Ovary (tissue), 9 donors: ENCODE measurements around the gene GPN2. TPM values are rescaled to one million over a fixed set of nuclear protein-coding genes. Genes with fewer than 3 reads are reported as not detected.

Experiments
- DNase-seq, 5 donors: peaks; one replicate each; pipeline ENCODE4 v3.0.0-alpha.2; 2019 to 2020
- H3K27ac ChIP-seq, 2 donors: fragments of 200-600 bp; one replicate each; pipeline versions ENCODE4 v1.5.1 to v1.8.0; 2019 to 2022
- H3K27me3 ChIP-seq: fragments of 200-600 bp; one replicate; pipeline ENCODE4 v1.8.0; 2022
- H3K36me3 ChIP-seq: fragments of 200-600 bp; sonication (generic); one replicate; pipeline ENCODE4 v1.5.1; 2019
- H3K4me1 ChIP-seq: one replicate; pipeline ENCODE4 v1.8.1; 2013; ENCODE audit warnings: mild to moderate bottlenecking, moderate library complexity; ENCODE audit not compliant: insufficient read depth
- H3K4me3 ChIP-seq: fragments of 200-600 bp; sonication (generic); one replicate; pipeline ENCODE4 v1.5.1; 2017
- H3K9me3 ChIP-seq, 2 donors: fragments of 200-600 bp in 1 of 2; sonication (generic) in 1 of 2; one replicate each; pipeline versions ENCODE4 v1.5.1 to v1.8.1; 2013 to 2019; ENCODE audit warnings: mild to moderate bottlenecking in 1 of 2, moderate library complexity in 1 of 2
- EP300 ChIP-seq: sonication (generic); formaldehyde crosslinking; IDR thresholded peaks from one replicate; pipeline ENCODE4 v1.6.1; 2017; ENCODE audit warnings: antibody characterized with exemption
- POLR2A ChIP-seq: fragments of 450-650 bp; IDR thresholded peaks from one replicate; pipeline ENCODE4 v1.6.1; 2017; ENCODE audit warnings: antibody characterized with exemption, mild to moderate bottlenecking, moderate library complexity
- WGBS, 3 donors: extraction: QIAGEN DNeasy Blood & Tissue Kit in 1 of 3; methylation state at CpG; one replicate each; pipeline versions ENCODE4 v1.1.5 to v1.1.7; 2013 to 2017; 5-methylcytosine and 5-hydroxymethylcytosine counted together
- intact Hi-C, 4 donors: fragments of 100-400 bp; cut with DNase I; formaldehyde crosslinking; loops; one replicate each; pipeline versions ENCODE4 v1.11.0 to v1.15.1; 2022 to 2023
- polyA plus RNA-seq, 2 donors: library from polyadenylated mRNA; stranded (reverse); fragments of 200-250 nt in 1 of 2; fragments of 350-450 nt in 1 of 2; fragmentation: Illumina TruSeq in 1 of 2; extraction: RNeasy Lipid Tissue Mini Kit (QIAGEN cat#74804) in 1 of 2; gene quantifications; one replicate each; pipeline ENCODE4 v1.2.3, GENCODE V29; 2013 to 2014
- total RNA-seq, 7 donors: library from RNA; depleted of rRNA in 2 of 7; stranded (reverse); fragments of >200 nt in 2 of 7; fragmentation: NEBNext Ultra II Directional in 3 of 7; extraction: Animal tissue kit (Norgen Biotek cat#: 25700) in 3 of 7; gene quantifications; one replicate each; pipeline versions ENCODE4 v1.1.0 to v1.2.4, GENCODE V29; 2016 to 2023
- TF ChIP-seq, protein P1 (sequence below), 3 donors: fragments of 450-650 bp in 2 of 3; fragments of 200-600 bp in 1 of 3; IDR thresholded peaks; one replicate each; pipeline versions ENCODE4 v1.5.1 to v1.8.0; 2016 to 2022; ENCODE audit warnings: antibody characterized with exemption in 3 of 3, mild to moderate bottlenecking in 1 of 3
- donor health status: DM: no; HTN: no; CAD: no; lungs with moderate emphysema.
- donor health status: DM: no; HTN: no; CAD: no.
- donor health status: Bipolar disorder and iron deficiency.
- donor health status: DM: yes; HTN: yes; CAD: no.
- donor health status: DM: no; HTN: no; CAD: no.
- donor health status: DM: yes; HTN: yes; CAD: no.

Gene GPN2
- total and polyA plus RNA-seq, 9 donors = 6.9 to 27.8 (median 20.4) TPM

DNA sequence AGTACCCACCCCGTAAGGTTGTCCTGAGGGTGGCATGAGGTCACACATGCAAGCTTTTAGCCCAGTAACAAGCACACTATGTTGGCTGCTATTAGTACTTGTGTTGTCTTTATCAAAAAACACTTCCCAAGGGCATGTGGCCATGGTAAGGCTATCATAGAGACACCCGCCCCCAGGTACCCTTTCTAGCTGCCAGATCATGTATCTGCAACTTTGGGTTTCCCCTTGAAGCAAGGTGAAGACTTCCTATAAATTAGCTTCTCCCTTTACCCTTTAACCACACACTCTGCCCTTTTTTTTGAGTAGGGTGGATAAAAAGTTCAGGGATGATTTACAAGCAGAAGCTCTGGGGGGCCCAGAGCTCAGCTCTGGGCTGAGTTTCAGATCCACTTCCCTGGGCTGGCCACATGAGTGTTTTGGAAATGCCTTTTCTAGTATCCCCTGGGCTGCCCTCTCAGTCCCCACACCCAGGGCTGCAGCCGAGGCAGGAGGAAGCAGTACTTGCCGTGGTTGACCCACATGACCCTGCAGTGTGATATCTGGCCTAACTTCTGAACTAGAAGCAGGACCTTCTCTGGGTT is 61.6 kb downstream of the GPN2 start:
- H3K4me3 ChIP-seq = no peak overlapping the region
- peaks cover 11% of the 10 kb centered on the region for H3K4me1 ChIP-seq
- H3K27ac ChIP-seq = no peak overlapping the region
- H3K9me3 ChIP-seq = no peaks in the 10 kb centered on the region
- intact Hi-C loops = loop anchor here in 1 of 4 donors (10.0 kb wide), 1 partner anchor 46 kb away; no protein-coding TSS in a partner anchor
- WGBS, 3 donors = 48 to 56% (median 55%) methylated on average over 4 of the region's 4 CpGs
- no peaks in the 10 kb centered on the region for H3K36me3 ChIP-seq
- H3K27me3 ChIP-seq = no peaks in the 10 kb centered on the region
- no peak for DNase-seq
- TF ChIP-seq EP300 (no peak), POLR2A (no peak)
- TF ChIP-seq, protein P1, sequence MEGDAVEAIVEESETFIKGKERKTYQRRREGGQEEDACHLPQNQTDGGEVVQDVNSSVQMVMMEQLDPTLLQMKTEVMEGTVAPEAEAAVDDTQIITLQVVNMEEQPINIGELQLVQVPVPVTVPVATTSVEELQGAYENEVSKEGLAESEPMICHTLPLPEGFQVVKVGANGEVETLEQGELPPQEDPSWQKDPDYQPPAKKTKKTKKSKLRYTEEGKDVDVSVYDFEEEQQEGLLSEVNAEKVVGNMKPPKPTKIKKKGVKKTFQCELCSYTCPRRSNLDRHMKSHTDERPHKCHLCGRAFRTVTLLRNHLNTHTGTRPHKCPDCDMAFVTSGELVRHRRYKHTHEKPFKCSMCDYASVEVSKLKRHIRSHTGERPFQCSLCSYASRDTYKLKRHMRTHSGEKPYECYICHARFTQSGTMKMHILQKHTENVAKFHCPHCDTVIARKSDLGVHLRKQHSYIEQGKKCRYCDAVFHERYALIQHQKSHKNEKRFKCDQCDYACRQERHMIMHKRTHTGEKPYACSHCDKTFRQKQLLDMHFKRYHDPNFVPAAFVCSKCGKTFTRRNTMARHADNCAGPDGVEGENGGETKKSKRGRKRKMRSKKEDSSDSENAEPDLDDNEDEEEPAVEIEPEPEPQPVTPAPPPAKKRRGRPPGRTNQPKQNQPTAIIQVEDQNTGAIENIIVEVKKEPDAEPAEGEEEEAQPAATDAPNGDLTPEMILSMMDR (IDR thresholded peaks at IDR 0.05) = no peak

DNA sequence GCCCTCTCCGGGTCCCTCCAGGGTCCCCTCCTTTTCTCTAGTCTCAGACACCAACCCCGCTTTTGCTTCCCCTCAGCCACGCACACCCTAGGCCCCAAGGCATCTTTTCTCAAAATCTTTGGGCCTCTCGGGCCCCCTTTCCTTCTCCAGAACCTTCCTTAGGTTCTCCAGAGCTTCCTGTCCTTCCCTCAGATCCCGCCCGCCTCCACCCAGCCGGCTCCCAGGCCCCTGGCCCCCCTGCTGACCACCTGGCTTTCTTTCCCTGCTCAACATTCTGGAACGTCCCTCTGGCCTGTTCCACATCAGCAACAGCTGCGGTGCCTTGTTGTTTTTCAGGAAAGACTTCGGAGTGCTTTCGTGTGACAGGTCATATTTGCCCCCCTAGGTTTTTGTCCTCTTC is 62.4 kb downstream of the GPN2 start:
- peak overlapping the region; percentile 40 to 74 for H3K27ac ChIP-seq

DNA sequence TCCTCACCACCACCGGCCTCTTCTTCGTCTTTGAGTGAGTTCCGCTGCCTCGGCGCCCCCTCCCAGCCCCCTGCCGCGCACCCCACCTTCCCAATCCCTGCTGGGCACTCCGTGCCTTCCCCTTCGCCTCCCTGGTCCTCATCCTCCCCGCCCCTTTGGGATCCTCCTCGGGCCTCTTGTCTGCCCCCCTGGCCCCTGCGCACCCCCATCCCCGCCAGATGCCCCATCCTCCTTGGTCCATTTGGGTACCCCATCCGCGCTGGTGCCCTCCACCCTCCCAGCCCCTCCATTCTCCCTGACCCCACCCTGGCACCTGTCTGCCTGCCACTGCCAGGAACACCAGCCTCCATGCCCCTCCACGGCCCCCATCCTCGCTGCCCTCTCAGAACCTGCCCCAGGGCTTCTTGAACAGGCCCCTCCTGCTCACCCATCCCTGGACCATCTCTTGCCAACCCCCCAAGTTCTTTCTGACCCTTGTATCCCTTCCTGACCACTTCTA is 62.9 kb downstream of the GPN2 start:
- Histone ChIP-seq H3K36me3 (no peaks in the 10 kb centered on the region), H3K4me1 (peaks cover 11% of the 10 kb centered on the region), H3K9me3 (no peaks in the 10 kb centered on the region), H3K27me3 (no peaks in the 10 kb centered on the region), H3K27ac (peak overlapping the region; percentile 40 to 74), H3K4me3 (peak overlapping the region; percentile 92)
- 1 to 3% (median 1%) methylated on average over 17 of the region's 17 CpGs for WGBS, 3 donors
- intact Hi-C loops = loop anchor here in 1 of 4 donors (10.0 kb wide), 1 partner anchor 48 kb away; no protein-coding TSS in a partner anchor
- TF ChIP-seq, protein P1 (IDR thresholded peaks at IDR 0.05) = no peak
- TF ChIP-seq POLR2A (no peak), EP300 (no peak)
- peak in 2 of 5 donors; percentile 40 for DNase-seq

More for the DNA sequence above, 62.4 kb downstream of the GPN2 start:
- Histone ChIP-seq H3K9me3 (no peaks in the 10 kb centered on the region), H3K27me3 (no peaks in the 10 kb centered on the region), H3K36me3 (no peaks in the 10 kb centered on the region), H3K4me1 (peaks cover 11% of the 10 kb centered on the region), H3K4me3 (peak overlapping the region; percentile 92)
- TF ChIP-seq POLR2A = no peak
- no peak for TF ChIP-seq EP300
- TF ChIP-seq, protein P1 (IDR thresholded peaks at IDR 0.05) = no peak
- DNase-seq = peak in 3 of 5 donors; percentile 30 to 49 (median 32)
- intact Hi-C loops = loop anchor here in 1 of 4 donors (10.0 kb wide), 1 partner anchor 47 kb away; no protein-coding TSS in a partner anchor
- WGBS, 3 donors = 11 to 14% (median 13%) methylated on average over 11 of the region's 11 CpGs

DNA sequence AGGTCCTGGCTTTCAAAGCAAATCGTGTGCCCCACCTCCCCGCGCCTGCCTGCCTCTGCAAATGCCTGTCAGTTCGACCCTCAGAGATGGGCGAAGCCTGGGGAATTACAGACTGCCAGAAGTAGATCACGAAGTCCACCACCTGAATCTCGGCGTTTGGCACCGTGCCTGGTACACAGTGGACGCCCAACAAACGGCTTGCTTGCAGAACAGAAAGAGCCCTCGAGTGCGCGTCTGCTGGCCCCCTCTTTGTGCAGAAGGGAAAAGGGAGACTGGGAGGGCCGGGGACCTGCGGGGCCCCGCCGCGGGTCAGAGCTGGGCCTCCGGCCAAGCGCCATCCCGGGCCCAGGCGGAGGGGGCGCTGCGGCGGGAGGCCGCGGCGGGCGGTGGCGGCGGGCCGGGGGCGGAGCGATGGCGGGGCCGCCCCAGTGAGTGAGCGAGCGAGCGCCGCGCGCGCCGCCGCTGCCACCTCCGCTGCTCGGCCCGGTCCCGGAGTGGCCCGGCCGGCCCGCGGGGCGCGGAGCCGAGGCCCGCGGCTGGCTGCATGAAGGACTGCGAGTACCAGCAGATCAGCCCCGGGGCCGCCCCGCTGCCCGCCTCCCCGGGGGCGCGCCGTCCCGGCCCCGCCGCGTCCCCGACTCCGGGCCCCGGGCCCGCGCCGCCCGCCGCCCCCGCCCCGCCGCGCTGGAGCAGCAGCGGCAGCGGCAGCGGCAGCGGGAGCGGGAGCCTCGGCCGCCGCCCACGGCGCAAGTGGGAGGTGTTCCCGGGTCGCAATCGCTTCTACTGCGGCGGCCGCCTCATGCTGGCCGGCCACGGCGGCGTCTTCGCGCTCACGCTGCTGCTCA is 63.6 kb downstream of the GPN2 start, which contains the start of gene ZDHHC18:
ZDHHC18 (plus strand) TSS at position 428 of the 845 bp plus-strand sequence; CDS start at position 545, 117 bp downstream.
- intact Hi-C loops = loop anchor here in 1 of 4 donors (10.0 kb wide), 1 partner anchor 48 kb away; no protein-coding TSS in a partner anchor
- Histone ChIP-seq H3K27me3 (no peaks in the 10 kb centered on the region), H3K4me1 (peaks cover 11% of the 10 kb centered on the region), H3K9me3 (no peaks in the 10 kb centered on the region), H3K27ac (peak within 1 kb of the TSS; percentile 69 to 74), H3K4me3 (peak within 1 kb of the TSS; percentile 92), H3K36me3 (no peaks in the 10 kb centered on the region)
- 0 to 1% (median 1%) methylated on average over 40 to 107 of the region's 107 CpGs for WGBS, 3 donors
- TF ChIP-seq, protein P1 (IDR thresholded peaks at IDR 0.05) = peak in 2 of 3 donors; percentile 62 to 78
- no peak for TF ChIP-seq EP300
- peak; percentile 65 to 83 (median 74) for DNase-seq
